Spleen (tissue), 11 donors: ENCODE results near the gene ADRA2A. TPM values are rescaled to one million over a fixed set of nuclear protein-coding genes. Genes with fewer than 3 reads are reported as not detected.

Experiments
- DNase-seq: peaks from one replicate; pipeline ENCODE4 v3.0.0-alpha.2; 2020
- H3K27ac ChIP-seq, 8 donors: fragments of 200-600 bp; sonication (generic) in 7 of 8; 1 replicate in 4 of 8; 2 replicates in 4 of 8; pipeline versions ENCODE4 v1.5.0 to v1.8.0; 2016 to 2021; ENCODE audit warnings: inconsistent platforms in 4 of 8, mild to moderate bottlenecking in 4 of 8, moderate library complexity in 1 of 8
- H3K27me3 ChIP-seq, 7 donors: fragments of 200-600 bp; sonication (generic) in 6 of 7; replicated peaks in 1 of 7; 1 replicate in 4 of 7; 2 replicates in 3 of 7; pipeline versions ENCODE4 v1.5.0 to v1.8.0; 2016 to 2021; ENCODE audit warnings: inconsistent platforms in 3 of 7, mild to moderate bottlenecking in 1 of 7
- H3K36me3 ChIP-seq, 6 donors: fragments of 200-600 bp; sonication (generic) in 5 of 6; 1 replicate in 4 of 6; 2 replicates in 2 of 6; pipeline versions ENCODE4 v1.5.0 to v1.8.0; 2016 to 2021; ENCODE audit warnings: inconsistent platforms in 2 of 6
- H3K4me1 ChIP-seq, 6 donors: fragments of 200-600 bp; sonication (generic) in 5 of 6; 1 replicate in 3 of 6; 2 replicates in 3 of 6; pipeline versions ENCODE4 v1.5.0 to v1.8.0; 2016 to 2021; ENCODE audit warnings: inconsistent platforms in 3 of 6
- H3K4me3 ChIP-seq, 8 donors: fragments of 200-600 bp; sonication (generic) in 7 of 8; 1 replicate in 4 of 8; 2 replicates in 4 of 8; pipeline versions ENCODE4 v1.5.0 to v1.8.0; 2016 to 2021; ENCODE audit warnings: inconsistent platforms in 4 of 8, mild to moderate bottlenecking in 4 of 8, moderate library complexity in 2 of 8
- H3K9me3 ChIP-seq, 8 donors: fragments of 200-600 bp; sonication (generic) in 7 of 8; 1 replicate in 4 of 8; 2 replicates in 4 of 8; pipeline versions ENCODE4 v1.5.0 to v1.8.0; 2016 to 2021; ENCODE audit warnings: inconsistent platforms in 4 of 8
- POLR2A ChIP-seq, 3 donors: fragments of 450-650 bp; IDR thresholded peaks; one replicate each; pipeline ENCODE4 v1.5.1; 2017; ENCODE audit warnings: antibody characterized with exemption in 3 of 3, mild to moderate bottlenecking in 1 of 3
- POLR2AphosphoS5 ChIP-seq, 3 donors: sonication (generic); formaldehyde crosslinking; IDR thresholded peaks; one replicate each; pipeline ENCODE4 v1.5.1; 2017; ENCODE audit warnings: antibody characterized with exemption in 3 of 3
- WGBS, 5 donors: extraction: QIAGEN DNeasy Blood & Tissue Kit in 3 of 5; methylation state at CpG; one replicate each; pipeline versions ENCODE4 v1.1.5 to v1.1.7; 2013 to 2018; 5-methylcytosine and 5-hydroxymethylcytosine counted together
- intact Hi-C: fragments of 100-400 bp; cut with DNase I; formaldehyde crosslinking; loops from one replicate; pipeline ENCODE4 v1.15.0; 2023; ENCODE audit warnings: low total_unique reads
- polyA plus RNA-seq, 3 donors: library from polyadenylated mRNA; stranded (reverse); fragments of 200-250 nt; gene quantifications; one replicate each; pipeline ENCODE4 v1.2.1, GENCODE V29; 2013
- total RNA-seq, 7 donors: library from RNA; depleted of rRNA in 3 of 7; stranded (reverse); fragments of >200 nt in 3 of 7; fragmentation: NEBNext Ultra II Directional in 4 of 7; extraction: Animal tissue kit (Norgen Biotek cat#: 25700) in 4 of 7; gene quantifications; one replicate each; pipeline versions ENCODE4 v1.1.0 to v1.2.1, GENCODE V29; 2016 to 2021
- TF ChIP-seq, protein P1 (sequence below), 11 experiments: fragments of 200-600 bp in 7 of 11; fragments of 450-650 bp in 4 of 11; sonication (generic) in 4 of 11; IDR thresholded peaks in 8 of 11; conservative IDR thresholded peaks in 3 of 11; 1 replicate in 7 of 11; 2 replicates in 4 of 11; pipeline versions ENCODE4 v1.4.0 to v1.8.0; 2016 to 2021; ENCODE audit warnings: antibody characterized with exemption in 11 of 11, inconsistent platforms in 4 of 11, mild to moderate bottlenecking in 1 of 11
- donor health status: healthy with polysubstance abuse.
- donor health status: DM: no; HTN: no; CAD: no; lungs with moderate emphysema.
- donor health status: DM: no; HTN: no; CAD: no.
- donor health status: Bipolar disorder and iron deficiency.
- donor health status: healthy.
- donor health status: DM: no; HTN: no; CAD: no.
- donor health status: DM: yes; HTN: yes; CAD: no.

ADRA2A gene
- total and polyA plus RNA-seq, 10 donors = 0.35 to 48.1 (median 11.0) TPM

- intact Hi-C loops = no loop called here
- WGBS, 5 donors = 87 to 97% (median 90%) methylated on average over 2 of the region's 2 CpGs
- TF ChIP-seq, protein P1, sequence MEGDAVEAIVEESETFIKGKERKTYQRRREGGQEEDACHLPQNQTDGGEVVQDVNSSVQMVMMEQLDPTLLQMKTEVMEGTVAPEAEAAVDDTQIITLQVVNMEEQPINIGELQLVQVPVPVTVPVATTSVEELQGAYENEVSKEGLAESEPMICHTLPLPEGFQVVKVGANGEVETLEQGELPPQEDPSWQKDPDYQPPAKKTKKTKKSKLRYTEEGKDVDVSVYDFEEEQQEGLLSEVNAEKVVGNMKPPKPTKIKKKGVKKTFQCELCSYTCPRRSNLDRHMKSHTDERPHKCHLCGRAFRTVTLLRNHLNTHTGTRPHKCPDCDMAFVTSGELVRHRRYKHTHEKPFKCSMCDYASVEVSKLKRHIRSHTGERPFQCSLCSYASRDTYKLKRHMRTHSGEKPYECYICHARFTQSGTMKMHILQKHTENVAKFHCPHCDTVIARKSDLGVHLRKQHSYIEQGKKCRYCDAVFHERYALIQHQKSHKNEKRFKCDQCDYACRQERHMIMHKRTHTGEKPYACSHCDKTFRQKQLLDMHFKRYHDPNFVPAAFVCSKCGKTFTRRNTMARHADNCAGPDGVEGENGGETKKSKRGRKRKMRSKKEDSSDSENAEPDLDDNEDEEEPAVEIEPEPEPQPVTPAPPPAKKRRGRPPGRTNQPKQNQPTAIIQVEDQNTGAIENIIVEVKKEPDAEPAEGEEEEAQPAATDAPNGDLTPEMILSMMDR (IDR thresholded peaks at IDR 0.05 in 8 of 11, conservative IDR thresholded peaks at IDR 0.05 in 3 of 11) = no peak
- TF ChIP-seq POLR2A (IDR thresholded peaks at IDR 0.05) (no peak), POLR2AphosphoS5 (IDR thresholded peaks at IDR 0.05) (no peak)
- Histone ChIP-seq H3K36me3 (no peaks in the 10 kb centered on the region), H3K27ac (no peak overlapping the region), H3K4me3 (no peak overlapping the region), H3K27me3 (peaks cover 0 to 29% (median 6%) of the 10 kb centered on the region in 7 donors), H3K4me1 (no peaks in the 10 kb centered on the region), H3K9me3 (peaks cover 0 to 18% (median 2%) of the 10 kb centered on the region in 8 donors)
- DNase-seq = no peak
Measured at GRCh38 chr10:111063471-111063870, 13.4 kb upstream of the ADRA2A start.

DNA sequence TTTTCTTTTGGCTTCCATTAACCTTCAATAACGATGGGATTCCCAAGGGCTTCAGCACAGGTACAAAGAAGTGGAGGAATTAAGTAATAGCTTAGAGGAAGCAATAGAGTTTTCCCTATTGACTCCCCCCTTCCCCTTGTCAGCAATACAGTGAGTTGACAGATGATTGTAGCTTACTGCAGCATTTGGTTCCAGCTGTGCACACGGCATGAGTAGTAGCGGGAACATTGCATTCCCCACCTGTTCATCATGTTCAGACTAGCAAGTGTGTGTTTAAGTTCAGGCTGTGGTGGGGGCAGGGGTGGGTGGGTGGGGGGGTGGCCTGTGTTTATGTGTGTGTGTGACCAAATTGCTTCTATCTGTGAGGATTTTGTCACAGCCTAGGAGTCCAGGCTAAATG is 4.6 kb upstream of the ADRA2A start:
- WGBS, 5 donors = 45 to 66% (median 54%) methylated on average over 3 of the region's 3 CpGs
- Histone ChIP-seq H3K4me3 (no peak overlapping the region), H3K27me3 (peaks cover 0 to 60% (median 34%) of the 10 kb centered on the region in 7 donors), H3K9me3 (peaks cover 0 to 9% (median 2%) of the 10 kb centered on the region in 8 donors), H3K27ac (no peak overlapping the region), H3K4me1 (peaks cover 8 to 20% (median 17%) of the 10 kb centered on the region in 6 donors), H3K36me3 (no peaks in the 10 kb centered on the region)
- intact Hi-C loops = no loop called here
- no peak for DNase-seq
- TF ChIP-seq POLR2AphosphoS5 (IDR thresholded peaks at IDR 0.05) (no peak), POLR2A (IDR thresholded peaks at IDR 0.05) (no peak)
- TF ChIP-seq, protein P1 (IDR thresholded peaks at IDR 0.05 in 8 of 11, conservative IDR thresholded peaks at IDR 0.05 in 3 of 11) = no peak

GRCh38 chr10:111075577-111076185 is 1.1 kb upstream of the ADRA2A start:
- Histone ChIP-seq H3K36me3 (no peaks in the 10 kb centered on the region), H3K4me3 (peak overlapping the region; percentile 31 to 72 (median 54)), H3K4me1 (peaks cover 11 to 32% (median 27%) of the 10 kb centered on the region in 6 donors), H3K27me3 (peaks cover 0 to 86% (median 56%) of the 10 kb centered on the region in 7 donors), H3K27ac (no peak overlapping the region), H3K9me3 (peaks cover 0 to 7% (median 0%) of the 10 kb centered on the region in 8 donors)
- intact Hi-C loops = no loop called here
- DNase-seq = peak; percentile 56
- 22 to 31% (median 27%) methylated on average over 13 to 18 of the region's 18 CpGs for WGBS, 5 donors
- TF ChIP-seq POLR2A (IDR thresholded peaks at IDR 0.05) (no peak), POLR2AphosphoS5 (IDR thresholded peaks at IDR 0.05) (no peak)
- TF ChIP-seq, protein P1 (IDR thresholded peaks at IDR 0.05 in 8 of 11, conservative IDR thresholded peaks at IDR 0.05 in 3 of 11) = no peak

DNA sequence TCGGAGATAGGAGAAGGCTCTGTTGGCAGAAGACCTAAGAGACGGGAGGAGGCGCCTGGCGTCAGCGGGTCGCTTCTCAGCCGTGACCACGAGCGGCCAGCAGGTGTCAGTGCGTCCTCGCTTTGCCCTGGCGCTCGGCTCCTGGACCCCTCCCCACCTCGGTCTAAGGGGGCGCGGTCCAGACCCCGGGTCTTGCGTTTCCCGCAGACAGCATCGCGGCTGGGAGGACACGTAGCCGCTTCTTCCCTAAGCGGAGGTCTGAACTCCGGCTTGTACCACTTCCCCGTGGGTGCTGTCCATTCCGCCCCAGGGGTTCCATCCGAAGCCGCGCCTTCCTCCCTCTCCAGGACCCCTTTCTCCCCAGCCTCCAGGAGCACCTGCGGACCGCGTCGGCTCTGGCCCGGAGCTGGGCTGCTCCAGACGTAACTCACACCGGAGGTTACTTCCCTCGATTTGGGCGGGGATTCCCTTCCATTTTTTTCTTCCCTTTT is 593 bp upstream of the ADRA2A start:
- DNase-seq = peak; percentile 87
- Histone ChIP-seq H3K4me1 (peaks cover 11 to 32% (median 27%) of the 10 kb centered on the region in 6 donors), H3K27ac (peak overlapping the region in 7 of 8 donors; percentile 38 to 75 (median 58)), H3K9me3 (peaks cover 0 to 7% (median 0%) of the 10 kb centered on the region in 8 donors), H3K36me3 (no peaks in the 10 kb centered on the region), H3K27me3 (peaks cover 0 to 84% (median 56%) of the 10 kb centered on the region in 7 donors), H3K4me3 (peak overlapping the region; percentile 31 to 72 (median 54))
- peak in 1 of 3 donors; percentile 35 for TF ChIP-seq POLR2AphosphoS5 (IDR thresholded peaks at IDR 0.05)
- TF ChIP-seq, protein P1 (IDR thresholded peaks at IDR 0.05 in 8 of 11, conservative IDR thresholded peaks at IDR 0.05 in 3 of 11) = peak; percentile 20 to 79 (median 60)
- TF ChIP-seq POLR2A (IDR thresholded peaks at IDR 0.05) = no peak
- 0 to 1% (median 1%) methylated on average over 26 to 39 of the region's 39 CpGs for WGBS, 5 donors
- intact Hi-C loops = no loop called here
